ENCODE measurements around the gene GRM8. TPM values are rescaled to one million over a fixed set of nuclear protein-coding genes. Genes with fewer than 3 reads are reported as not detected.

GRM8 gene
- total and polyA plus RNA-seq, 9 of the 15 experiments (the other 6 are each of a cell fraction or from before 2014, with no cell fraction given), result 0.13 TPM; not detected in 7

DNA sequence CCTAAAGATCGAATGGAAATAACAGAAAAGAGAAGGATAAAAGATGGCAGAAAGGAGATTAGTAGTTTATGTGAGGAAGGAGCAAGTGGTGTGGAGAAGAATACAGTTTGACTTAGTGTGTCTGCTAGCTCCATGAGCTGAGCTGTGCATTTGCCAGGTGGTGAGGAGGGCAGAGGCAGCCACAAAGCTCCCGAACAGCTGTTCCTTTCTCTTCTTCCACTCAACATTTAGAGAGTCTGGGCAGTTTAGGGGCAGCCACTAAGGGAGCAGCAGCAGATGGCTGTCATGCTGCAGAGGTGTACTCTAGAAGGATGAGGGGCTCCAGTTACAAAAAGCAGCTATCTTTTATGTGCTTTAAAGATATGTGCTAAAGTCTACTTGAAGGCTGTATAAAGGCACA lies 674.4 kb downstream of the GRM8 start (continued):
- TF ChIP-seq, protein P1, sequence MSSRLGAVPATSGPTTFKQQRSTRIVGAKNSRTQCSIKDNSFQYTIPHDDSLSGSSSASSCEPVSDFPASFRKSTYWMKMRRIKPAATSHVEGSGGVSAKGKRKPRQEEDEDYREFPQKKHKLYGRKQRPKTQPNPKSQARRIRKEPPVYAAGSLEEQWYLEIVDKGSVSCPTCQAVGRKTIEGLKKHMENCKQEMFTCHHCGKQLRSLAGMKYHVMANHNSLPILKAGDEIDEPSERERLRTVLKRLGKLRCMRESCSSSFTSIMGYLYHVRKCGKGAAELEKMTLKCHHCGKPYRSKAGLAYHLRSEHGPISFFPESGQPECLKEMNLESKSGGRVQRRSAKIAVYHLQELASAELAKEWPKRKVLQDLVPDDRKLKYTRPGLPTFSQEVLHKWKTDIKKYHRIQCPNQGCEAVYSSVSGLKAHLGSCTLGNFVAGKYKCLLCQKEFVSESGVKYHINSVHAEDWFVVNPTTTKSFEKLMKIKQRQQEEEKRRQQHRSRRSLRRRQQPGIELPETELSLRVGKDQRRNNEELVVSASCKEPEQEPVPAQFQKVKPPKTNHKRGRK (tag; IDR thresholded peaks at IDR 0.05), result no peak
- TF ChIP-seq GTF2E2 (tag; IDR thresholded peaks at IDR 0.05) (no peak), FOXJ2 (tag; IDR thresholded peaks at IDR 0.05) (no peak)

GRCh38 chr7:126574276-126575250 lies 678.2 kb downstream of the GRM8 start:
- TF ChIP-seq SMARCB1 (IDR thresholded peaks at IDR 0.05; ENCODE audit: insufficient read length, low read depth) (no peak), FOXA3 (CRISPR knock-in tag; conservative IDR thresholded peaks at IDR 0.05 in 1 of 2, IDR thresholded peaks at IDR 0.05 in 1 of 2) (no peak), DPF2 (IDR thresholded peaks at IDR 0.05) (no peak), PHTF2 (CRISPR knock-in tag; IDR thresholded peaks at IDR 0.05) (no peak), CCAR2 (IDR thresholded peaks at IDR 0.05; ENCODE audit: low read depth, low read length) (no peak)
- Histone ChIP-seq H3K4me3 (no peak overlapping the region), H3K4me2 (ENCODE audit: insufficient read depth, low read length) (no peak overlapping the region), H3K4me1 (replicated peaks in 1 of 2; ENCODE audit: control insufficient read depth in 2 of 2, insufficient read depth in 2 of 2, low read length in 2 of 2) (no peaks in the 10 kb centered on the region), H3K9me3 (replicated peaks; ENCODE audit: control insufficient read depth, insufficient read depth, low read depth, low read length) (no peaks in the 10 kb centered on the region), H3K79me2 (ENCODE audit: control insufficient read depth, insufficient read depth, low read length) (no peaks in the 10 kb centered on the region), H3K27me3 (ENCODE audit: control insufficient read depth in 2 of 2, insufficient read depth in 2 of 2, low read length in 2 of 2) (no peaks in the 10 kb centered on the region), H3K27ac (ENCODE audit: extremely low read depth, low read depth, low read length) (no peak overlapping the region), H2AFZ (ENCODE audit: low read depth, low read length) (no peak overlapping the region), H3K36me3 (ENCODE audit: control insufficient read depth, insufficient read depth, low read length) (no peaks in the 10 kb centered on the region), H3K9me1 (ENCODE audit: control insufficient read depth, insufficient read depth, low read length) (no peaks in the 10 kb centered on the region), H4K20me1 (replicated peaks; ENCODE audit: control insufficient read depth, insufficient read depth, low read length) (no peaks in the 10 kb centered on the region), H3K9ac (ENCODE audit: insufficient read depth in 1 of 2, low read depth in 2 of 2, low read length in 2 of 2) (no peak overlapping the region)
- CTCF ChIA-PET (ENCODE audit: low intra/inter-chr PET ratio), result no interaction called here
- 3% methylated on average over 6 of the region's 6 CpGs for WGBS (ENCODE audit: insufficient coverage, low coverage, missing lambda C conversion rate)
- POLR2A ChIA-PET, result no interaction called here
- BruUV-seq (replicated peaks), result no TSS peak
- in situ Hi-C loops (cut with MboI), result no loop called here
- intact Hi-C loops (cut with micrococcal nuclease), result no loop called here
- ATAC-seq, result no peak
- no peak for DNase-seq (ENCODE audit: extremely low read depth in 1 of 4, low spot score in 3 of 4)
- no peak for FAIRE-seq

Data from K562 (cell line).